D721Med (cell line): ENCODE results near the gene TOP3B.
"Not testable (repeated sequence)": the region's sequence is repeated elsewhere in the genome, so short reads cannot be mapped to it uniquely, and the experiment has no call there.

ENCODE experiments used
- DNase-seq: peaks from one replicate; pipeline ENCODE4 v3.0.0; 2011; ENCODE audit warnings: low spot score; ENCODE audit not compliant: insufficient read length
- FAIRE-seq: peaks from 2 replicates; lab custom pipeline; 2011; peaks lifted over from hg19 to GRCh38; lab: Jason Lieb, UNC
- CTCF ChIP-seq: IDR thresholded peaks from 2 replicates; pipeline ENCODE4 v1.5.1; 2012; ENCODE audit warnings: mild to moderate bottlenecking, control low read depth; ENCODE audit not compliant: insufficient read depth; ENCODE audit errors: missing control alignments

Gene TOP3B

DNA sequence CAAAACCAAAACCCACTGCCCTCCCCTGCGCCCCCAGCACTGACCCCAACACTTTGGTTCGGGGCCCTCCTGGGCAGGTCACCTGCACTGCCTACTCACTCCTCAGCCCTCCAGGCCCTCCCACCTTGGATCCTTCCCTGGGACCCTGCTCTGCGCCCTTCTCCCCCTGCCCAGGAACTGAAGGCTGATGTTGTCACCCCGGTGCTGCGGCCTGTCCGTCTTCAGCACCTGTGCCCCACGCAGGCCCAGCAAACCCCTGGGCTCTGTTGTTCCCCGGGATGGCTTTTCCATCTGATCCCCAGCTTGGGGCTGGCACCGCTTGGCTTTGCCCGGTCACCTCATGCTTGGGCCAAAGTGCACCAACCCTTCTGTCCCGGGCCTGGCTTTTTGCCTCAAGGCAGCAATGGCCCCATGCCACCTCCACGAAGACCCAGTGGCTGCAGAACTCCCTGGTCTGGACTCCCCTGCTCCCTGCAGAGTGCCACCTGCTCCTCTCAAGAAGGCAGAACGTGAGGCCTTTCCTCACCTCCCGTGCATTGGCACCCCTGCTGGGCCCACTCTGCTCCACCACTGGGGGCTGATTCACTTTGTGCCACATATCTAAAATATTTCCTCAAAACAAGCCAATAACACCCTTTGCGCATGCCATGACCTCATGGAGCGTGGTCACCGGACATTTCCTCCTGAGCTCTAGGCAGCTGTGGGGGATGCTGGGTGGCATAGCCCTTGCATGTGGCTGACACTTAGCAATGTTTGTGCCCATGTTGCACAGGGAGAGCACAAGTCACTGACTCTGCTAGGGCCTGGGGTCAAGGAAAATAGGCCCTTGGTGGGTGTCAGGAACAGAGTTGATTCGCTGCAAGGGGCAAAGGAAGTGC lies 38.8 kb downstream of the TOP3B start:
- DNase-seq = no peak
- no peak for TF ChIP-seq CTCF
- no peak for FAIRE-seq

DNA sequence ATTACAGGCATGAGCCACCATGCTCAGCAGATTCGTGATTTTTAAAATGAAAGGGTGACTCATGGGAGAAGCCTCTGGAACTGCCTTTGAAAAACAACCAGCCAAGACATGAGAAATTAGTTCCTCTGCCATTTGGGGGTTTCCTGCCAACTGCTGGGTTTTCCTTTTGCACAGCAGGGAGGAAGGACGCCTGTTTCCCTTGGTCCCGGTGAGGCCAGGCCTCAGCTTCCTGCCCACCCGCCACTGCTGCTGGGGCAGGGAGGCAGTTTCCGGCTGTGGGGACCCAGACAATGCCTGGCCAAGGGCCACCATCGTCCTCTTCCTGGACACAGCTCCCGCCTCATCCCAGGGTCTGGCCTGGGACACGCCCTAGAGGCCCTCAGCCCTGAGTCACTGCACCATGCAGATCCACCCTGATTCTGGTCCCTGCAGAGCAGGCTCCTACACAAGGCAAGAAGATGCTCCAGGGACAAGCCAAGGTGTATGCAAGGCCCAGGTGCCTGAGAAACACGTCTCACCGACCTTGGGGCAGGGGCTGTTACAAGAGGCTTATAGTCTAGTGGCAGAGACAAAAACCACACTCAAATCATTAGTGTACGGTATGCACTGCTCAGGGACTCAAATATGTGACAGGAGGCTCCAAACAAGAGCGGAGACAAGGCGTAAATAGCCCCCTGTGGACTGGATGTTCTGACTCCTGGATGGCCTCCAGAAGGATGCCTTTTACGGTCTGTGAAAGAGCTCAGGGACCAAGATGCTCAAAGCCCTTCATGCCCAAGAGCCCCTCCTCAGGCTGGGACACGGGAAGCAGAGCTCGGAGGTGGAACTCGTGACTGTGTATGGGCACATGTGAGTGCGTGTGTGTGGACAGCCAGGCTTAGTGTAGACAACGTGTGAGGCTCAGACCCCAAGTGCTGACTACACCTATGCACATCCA lies 39.9 kb downstream of the TOP3B start:
- FAIRE-seq (no peak), DNase-seq (no peak)
- TF ChIP-seq CTCF = no peak

GRCh38 chr22:21941921-21942320 lies 40.7 kb downstream of the TOP3B start:
- no peak for FAIRE-seq
- no peak for DNase-seq
- TF ChIP-seq CTCF = no peak

DNA sequence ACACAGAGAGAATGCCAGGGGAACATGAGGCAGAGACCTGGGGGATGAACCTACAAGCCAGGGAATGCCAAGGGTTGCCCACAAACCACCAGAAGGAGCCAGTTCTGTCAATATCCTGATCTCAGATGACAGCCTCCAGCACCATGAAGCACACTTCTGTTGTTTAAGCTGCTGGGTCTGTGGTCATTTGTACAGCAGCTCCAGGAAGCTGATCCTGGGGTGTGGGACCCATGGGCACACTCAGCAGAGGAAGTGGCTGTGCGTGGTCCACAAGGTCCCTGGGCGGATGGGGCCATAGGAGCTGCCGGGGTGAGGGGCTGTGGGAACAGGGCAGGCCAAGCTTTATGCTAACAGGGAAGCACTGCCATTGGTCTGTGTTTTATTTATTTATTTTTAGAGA lies 42.1 kb downstream of the TOP3B start:
- no peak for DNase-seq
- FAIRE-seq = no peak

DNA sequence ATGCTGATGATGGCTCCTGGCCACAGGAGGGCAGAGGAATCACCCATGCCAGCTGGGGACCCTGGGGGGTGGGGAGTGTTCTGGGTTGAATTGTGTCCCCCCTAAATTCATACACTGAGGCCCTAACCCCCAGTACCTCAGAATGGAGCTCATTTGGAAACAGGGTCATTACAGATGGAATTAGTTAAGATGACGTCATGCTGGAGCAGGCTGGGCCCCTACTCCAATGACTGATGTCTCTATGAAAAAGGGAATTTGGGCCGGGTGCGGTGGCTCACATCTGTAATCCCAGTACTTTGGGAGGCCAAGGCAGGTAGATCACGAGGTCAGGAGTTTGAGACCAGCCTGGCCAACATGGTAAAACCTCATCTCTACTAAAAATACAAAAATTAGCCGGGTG lies 42.7 kb downstream of the TOP3B start:
- DNase-seq, FAIRE-seq: not testable (repeated sequence)

More for the DNA sequence above, 42.1 kb downstream of the TOP3B start:
- no peak for TF ChIP-seq CTCF

DNA sequence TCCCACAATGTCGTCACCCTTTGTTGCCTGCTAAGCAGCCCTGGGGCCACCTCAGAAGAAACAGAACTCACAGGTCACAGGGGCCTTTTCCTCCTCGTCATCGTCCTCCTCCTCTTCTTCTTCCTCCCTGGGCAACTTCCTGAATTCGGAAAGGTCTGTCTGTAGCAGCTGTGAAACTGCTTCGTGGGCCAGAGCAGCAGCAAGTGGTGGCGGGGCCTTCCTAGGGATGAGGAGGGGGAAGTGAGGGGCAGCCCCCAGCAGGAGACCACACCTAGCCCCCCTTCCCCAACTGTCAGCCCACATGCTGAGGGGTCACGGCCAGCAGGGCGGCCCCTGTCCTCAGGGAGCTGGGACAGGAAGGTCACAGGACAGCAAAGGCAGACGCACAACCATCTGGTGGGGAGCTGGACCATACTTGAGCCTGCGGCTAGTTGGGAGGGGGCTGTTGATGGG lies 43.1 kb downstream of the TOP3B start:
- DNase-seq = no peak

More for the DNA sequence above, 43.1 kb downstream of the TOP3B start:
- no peak for FAIRE-seq
- no peak for TF ChIP-seq CTCF
